Measurements from ENCODE around the gene RAI14.

DNA sequence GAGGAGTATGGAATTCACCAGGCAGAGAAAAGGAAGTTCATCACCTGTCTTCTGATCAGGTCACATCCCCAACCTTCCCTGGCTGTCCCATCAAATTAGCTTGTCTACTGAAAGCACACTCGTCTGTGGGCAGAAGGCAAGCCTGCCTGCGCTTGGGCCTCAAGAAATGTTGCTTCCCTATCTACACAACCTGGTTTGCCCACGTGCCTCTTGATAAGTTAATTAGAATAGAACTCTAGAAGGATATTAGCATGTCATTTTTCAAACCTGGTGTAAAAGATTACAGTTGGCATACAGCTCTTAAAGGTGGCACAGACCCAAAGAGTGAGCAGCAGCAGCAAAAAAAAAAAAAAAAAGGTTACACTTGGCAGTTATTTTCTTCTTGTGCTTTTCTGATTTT is 188.0 kb downstream of the RAI14 start:
- TF ChIP-seq, protein P1, sequence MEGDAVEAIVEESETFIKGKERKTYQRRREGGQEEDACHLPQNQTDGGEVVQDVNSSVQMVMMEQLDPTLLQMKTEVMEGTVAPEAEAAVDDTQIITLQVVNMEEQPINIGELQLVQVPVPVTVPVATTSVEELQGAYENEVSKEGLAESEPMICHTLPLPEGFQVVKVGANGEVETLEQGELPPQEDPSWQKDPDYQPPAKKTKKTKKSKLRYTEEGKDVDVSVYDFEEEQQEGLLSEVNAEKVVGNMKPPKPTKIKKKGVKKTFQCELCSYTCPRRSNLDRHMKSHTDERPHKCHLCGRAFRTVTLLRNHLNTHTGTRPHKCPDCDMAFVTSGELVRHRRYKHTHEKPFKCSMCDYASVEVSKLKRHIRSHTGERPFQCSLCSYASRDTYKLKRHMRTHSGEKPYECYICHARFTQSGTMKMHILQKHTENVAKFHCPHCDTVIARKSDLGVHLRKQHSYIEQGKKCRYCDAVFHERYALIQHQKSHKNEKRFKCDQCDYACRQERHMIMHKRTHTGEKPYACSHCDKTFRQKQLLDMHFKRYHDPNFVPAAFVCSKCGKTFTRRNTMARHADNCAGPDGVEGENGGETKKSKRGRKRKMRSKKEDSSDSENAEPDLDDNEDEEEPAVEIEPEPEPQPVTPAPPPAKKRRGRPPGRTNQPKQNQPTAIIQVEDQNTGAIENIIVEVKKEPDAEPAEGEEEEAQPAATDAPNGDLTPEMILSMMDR (IDR thresholded peaks at IDR 0.05 in 4 of 5, conservative IDR thresholded peaks at IDR 0.05 in 1 of 5): no peak
- TF ChIP-seq POLR2A (IDR thresholded peaks at IDR 0.05): no peak
